ENCODE measurements around the gene NTMT1.

Gene NTMT1

DNA sequence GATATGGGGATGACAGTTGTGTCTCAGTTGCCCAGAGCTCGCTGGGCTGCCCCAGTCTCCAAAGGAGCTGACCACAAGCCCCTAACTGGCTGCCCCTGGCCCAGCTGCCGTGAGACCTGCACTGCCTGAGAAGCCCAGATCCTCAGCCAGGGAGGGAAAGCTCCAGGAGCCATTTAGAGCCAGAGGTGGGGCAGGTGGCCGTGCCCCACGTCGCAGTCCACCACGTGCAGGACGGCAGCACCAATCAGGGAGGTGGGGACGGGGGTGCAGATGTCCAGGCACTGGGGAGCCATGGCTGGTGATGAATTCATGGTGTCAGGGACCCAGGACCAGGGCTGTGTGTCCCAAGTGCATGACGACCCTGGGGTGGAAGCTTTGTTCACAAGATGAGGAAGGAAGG is 52.9 kb downstream of the NTMT1 start:
- no peak for DNase-seq (ENCODE audit: low spot score)

DNA sequence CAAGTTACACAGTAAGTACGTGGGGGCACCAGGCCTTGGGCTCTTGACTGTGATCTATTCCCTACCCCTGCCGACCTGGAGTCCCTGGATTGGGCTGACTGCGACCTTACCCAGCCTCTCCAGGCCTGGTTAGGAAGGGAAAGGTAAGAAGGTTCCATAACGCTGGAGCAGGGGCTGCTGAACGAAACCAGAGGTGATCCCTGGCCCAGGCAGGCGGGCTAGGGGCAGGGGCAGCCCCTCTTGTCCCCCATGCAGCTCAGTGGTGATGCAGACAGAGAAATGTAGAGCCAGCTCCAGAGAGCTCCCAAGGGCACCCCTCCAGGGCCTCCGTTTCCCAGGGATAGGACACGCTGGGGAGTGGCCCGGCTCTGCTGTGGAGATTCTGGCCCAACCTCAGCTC is 53.6 kb downstream of the NTMT1 start:
- DNase-seq (ENCODE audit: low spot score) = no peak

GRCh38 chr9:129681924-129682323 is 56.0 kb downstream of the NTMT1 start:
- no peak for DNase-seq (ENCODE audit: low spot score)

DNA sequence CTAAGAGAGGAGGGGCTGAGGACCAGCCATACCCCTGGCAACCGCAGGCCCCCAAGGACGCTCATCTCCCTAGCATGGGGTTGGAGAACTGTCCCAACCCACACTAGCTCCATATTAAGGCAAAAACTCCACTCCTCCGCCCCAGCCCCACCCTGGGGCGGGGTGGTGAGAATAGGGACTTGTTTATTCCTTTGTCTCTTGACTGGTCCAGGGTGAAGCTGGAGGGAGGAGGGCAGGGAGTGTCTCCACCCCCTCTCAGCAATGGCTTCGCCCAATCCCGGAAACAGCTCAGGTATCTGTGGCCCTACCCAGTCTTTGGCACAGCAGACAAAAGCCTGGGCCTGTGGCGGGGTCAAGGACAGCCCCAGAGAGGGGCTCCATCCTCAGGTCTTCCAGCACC is 56.4 kb downstream of the NTMT1 start:
- DNase-seq (ENCODE audit: low spot score) = no peak

- no peak for DNase-seq (ENCODE audit: low spot score)
Measured at GRCh38 chr9:129685220-129685932, 59.4 kb downstream of the NTMT1 start.
